GM23338 (cell line): Measurements from ENCODE around the gene LCN12. TPM values are rescaled to one million over a fixed set of nuclear protein-coding genes. Genes with fewer than 3 reads are reported as not detected.

Experiments
- ATAC-seq: fragments of 200-7000 bp; cut with Tn5 transposase; 3 replicates; pipeline ENCODE4 v1.9.1; 2020
- DNase-seq: peaks from one replicate; pipeline ENCODE4 v3.0.0-alpha.2; 2015; ENCODE audit warnings: low spot score
- H2AFZ ChIP-seq: fragments of 200-600 bp; sonication (generic); 2 replicates; pipeline ENCODE4 v1.8.0; 2016; ENCODE audit warnings: antibody characterized with exemption, mild to moderate bottlenecking, moderate library complexity
- H3F3A ChIP-seq: fragments of 200-600 bp; sonication (generic); replicated peaks from 2 replicates; pipeline ENCODE4 v1.8.0; 2017; ENCODE audit warnings: antibody characterized with exemption, mixed run types, low read depth
- H3K27ac ChIP-seq: fragments of 200-600 bp; sonication (generic); 2 replicates; pipeline ENCODE4 v1.6.1; 2016; ENCODE audit warnings: low read depth
- H3K27me3 ChIP-seq: fragments of 200-600 bp; sonication (generic); 2 replicates; pipeline ENCODE4 v1.8.0; 2016; ENCODE audit warnings: mild to moderate bottlenecking, mixed run types, moderate library complexity; ENCODE audit not compliant: insufficient read depth
- H3K36me3 ChIP-seq: fragments of 200-600 bp; sonication (generic); 2 replicates; pipeline ENCODE4 v1.8.0; 2016; ENCODE audit warnings: mild to moderate bottlenecking; ENCODE audit not compliant: insufficient read depth
- H3K4me1 ChIP-seq: fragments of 200-600 bp; sonication (generic); 2 replicates; pipeline ENCODE4 v1.8.0; 2016; ENCODE audit warnings: mild to moderate bottlenecking, moderate library complexity; ENCODE audit not compliant: insufficient read depth
- H3K4me2 ChIP-seq: fragments of 200-600 bp; sonication (generic); 2 replicates; pipeline ENCODE4 v1.7.1; 2017; ENCODE audit warnings: mixed run types
- H3K4me3 ChIP-seq: fragments of 200-600 bp; sonication (generic); 2 replicates; pipeline ENCODE4 v1.6.1; 2016; ENCODE audit warnings: mixed run types
- H3K79me2 ChIP-seq: fragments of 200-600 bp; sonication (generic); replicated peaks from 2 replicates; pipeline ENCODE4 v1.8.0; 2017; ENCODE audit warnings: mild to moderate bottlenecking; ENCODE audit not compliant: insufficient read depth
- H3K9me2 ChIP-seq: fragments of 200-600 bp; sonication (generic); 2 replicates; pipeline ENCODE4 v1.8.0; 2017; ENCODE audit not compliant: insufficient read depth
- H4K20me1 ChIP-seq: fragments of 200-600 bp; sonication (generic); replicated peaks from 2 replicates; pipeline ENCODE4 v1.8.0; 2017; ENCODE audit warnings: mild to moderate bottlenecking; ENCODE audit not compliant: insufficient read depth
- H3K27ac Mint-ChIP-seq: 2 replicates; pipeline ENCODE4 v1.8.0; 2020; ENCODE audit warnings: inconsistent platforms, mild to moderate bottlenecking, moderate library complexity, mixed read lengths
- H3K27me3 Mint-ChIP-seq: 3 replicates; pipeline ENCODE4 v1.8.0; 2022; ENCODE audit warnings: low read depth, mild to moderate bottlenecking, moderate library complexity, mixed read lengths, inconsistent platforms; ENCODE audit not compliant: insufficient read depth, poor library complexity
- H3K36me3 Mint-ChIP-seq: 3 replicates; pipeline ENCODE4 v1.8.0; 2021; ENCODE audit warnings: low read depth, mild to moderate bottlenecking, inconsistent platforms, moderate library complexity, mixed read lengths
- H3K4me1 Mint-ChIP-seq: 3 replicates; pipeline ENCODE4 v1.8.0; 2020; ENCODE audit warnings: mild to moderate bottlenecking, inconsistent platforms, mixed read lengths
- H3K4me3 Mint-ChIP-seq: 3 replicates; pipeline ENCODE4 v1.8.0; 2021; ENCODE audit warnings: moderate library complexity, mild to moderate bottlenecking, inconsistent platforms, mixed read lengths
- H3K9me3 Mint-ChIP-seq: 3 replicates; pipeline ENCODE4 v1.8.0; 2020; ENCODE audit warnings: moderate library complexity, mild to moderate bottlenecking, inconsistent platforms, mixed read lengths
- EZH2phosphoT487 ChIP-seq: fragments of 200-600 bp; sonication (generic); IDR thresholded peaks from one replicate; pipeline ENCODE4 v1.8.1; 2018; ENCODE audit warnings: antibody characterized with exemption; ENCODE audit not compliant: unreplicated experiment
- NANOG ChIP-seq: IDR thresholded peaks from 2 replicates; pipeline ENCODE4 v1.6.1; 2016; ENCODE audit warnings: antibody characterized with exemption, borderline replicate concordance
- POLR2AphosphoS5 ChIP-seq: IDR thresholded peaks from 2 replicates; pipeline ENCODE4 v1.6.1; 2016; ENCODE audit warnings: antibody characterized with exemption, low read depth
- STAT1 ChIP-seq: IDR thresholded peaks from one replicate; pipeline ENCODE4 v1.6.1; 2016; ENCODE audit warnings: antibody characterized with exemption; ENCODE audit not compliant: unreplicated experiment
- ZNF114 ChIP-seq: fragments of 250-450 bp; sonication (Bioruptor Pico); IDR thresholded peaks from 2 replicates; pipeline ENCODE4 v1.5.0; 2020; ENCODE audit warnings: mild to moderate bottlenecking, moderate library complexity
- ZNF331 ChIP-seq: fragments of 250-450 bp; sonication (Bioruptor Pico); IDR thresholded peaks from 2 replicates; pipeline ENCODE4 v1.5.0; 2020; ENCODE audit warnings: low read depth, mild to moderate bottlenecking, moderate library complexity
- ZNF462 ChIP-seq: fragments of 250-450 bp; sonication (Bioruptor Pico); IDR thresholded peaks from 2 replicates; pipeline ENCODE4 v1.5.0; 2020; ENCODE audit warnings: mild to moderate bottlenecking, moderate library complexity
- polyA plus RNA-seq: library from polyadenylated mRNA; unstranded; fragments of >200 nt; fragmentation: Nextera tagmentation; extraction: Ambion mirVana; gene quantifications from 2 replicates; pipeline ENCODE4 v1.2.1, GENCODE V29; 2016
- total RNA-seq: library from RNA; depleted of rRNA; stranded (reverse); fragments of >200 nt; shearing (Covaris generic); gene quantifications from 2 replicates; pipeline ENCODE4 v1.2.3, GENCODE V29; 2014
- TF ChIP-seq, protein P1 (sequence below): IDR thresholded peaks from 2 replicates; pipeline ENCODE4 v1.6.1; 2016; ENCODE audit warnings: antibody characterized with exemption

LCN12 gene
- total and polyA plus RNA-seq, 2 experiments from 2014 or later, result 0.39 to 0.69 TPM

- no peak for TF ChIP-seq ZNF462 (CRISPR knock-in tag)
- TF ChIP-seq EZH2phosphoT487, result no peak
- TF ChIP-seq ZNF331 (CRISPR knock-in tag), result no peak
These were observed 9.4 kb downstream of the LCN12 start (continued) for GRCh38 chr9:136961279-136962065.

DNA sequence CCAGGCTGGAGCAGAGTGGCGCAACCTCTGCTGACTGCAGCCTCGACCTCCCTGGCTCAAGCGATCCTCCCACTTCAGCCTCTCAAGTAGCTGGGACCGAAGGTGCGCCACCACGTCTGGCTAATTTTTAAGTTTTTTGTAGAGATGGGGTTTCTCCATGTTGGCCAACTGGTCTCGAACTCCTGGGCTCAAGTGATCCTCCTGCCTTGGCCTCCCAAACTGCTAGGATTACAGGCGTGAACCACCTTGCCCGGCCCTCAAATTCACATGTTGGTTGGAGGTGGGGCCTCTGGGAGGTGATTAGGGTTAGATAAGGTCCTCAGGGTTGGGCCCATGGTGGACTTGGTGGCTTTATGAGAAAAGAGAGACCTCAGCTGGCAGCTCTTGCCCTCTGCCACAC lies 10.1 kb downstream of the LCN12 start:
- H3K27ac ChIP-seq, result no peak overlapping the region
- H3K4me2 ChIP-seq, result no peak overlapping the region
- Mint-ChIP-seq H3K4me3 (no peak overlapping the region), H3K4me1 (peaks cover 9% of the 10 kb centered on the region), H3K36me3 (no peaks in the 10 kb centered on the region), H3K27ac (no peak overlapping the region), H3K27me3 (peaks cover 7% of the 10 kb centered on the region), H3K9me3 (no peaks in the 10 kb centered on the region; the same call in 2 of the 3 replicates)
- no peak overlapping the region for H2AFZ ChIP-seq
- H3K9me2 ChIP-seq, result no peaks in the 10 kb centered on the region
- H3K79me2 ChIP-seq, result no peaks in the 10 kb centered on the region
- H3K4me1 ChIP-seq, result peaks cover 9% of the 10 kb centered on the region
- no peak for DNase-seq
- no peaks in the 10 kb centered on the region for H4K20me1 ChIP-seq
- no peak overlapping the region for H3K4me3 ChIP-seq
- no peaks in the 10 kb centered on the region for H3K36me3 ChIP-seq
- H3K27me3 ChIP-seq, result no peaks in the 10 kb centered on the region
- no peak for ATAC-seq
- no peaks in the 10 kb centered on the region for H3F3A ChIP-seq
- TF ChIP-seq, protein P1, sequence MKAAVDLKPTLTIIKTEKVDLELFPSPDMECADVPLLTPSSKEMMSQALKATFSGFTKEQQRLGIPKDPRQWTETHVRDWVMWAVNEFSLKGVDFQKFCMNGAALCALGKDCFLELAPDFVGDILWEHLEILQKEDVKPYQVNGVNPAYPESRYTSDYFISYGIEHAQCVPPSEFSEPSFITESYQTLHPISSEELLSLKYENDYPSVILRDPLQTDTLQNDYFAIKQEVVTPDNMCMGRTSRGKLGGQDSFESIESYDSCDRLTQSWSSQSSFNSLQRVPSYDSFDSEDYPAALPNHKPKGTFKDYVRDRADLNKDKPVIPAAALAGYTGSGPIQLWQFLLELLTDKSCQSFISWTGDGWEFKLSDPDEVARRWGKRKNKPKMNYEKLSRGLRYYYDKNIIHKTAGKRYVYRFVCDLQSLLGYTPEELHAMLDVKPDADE, result no peak
- TF ChIP-seq ZNF331 (CRISPR knock-in tag), result no peak
- TF ChIP-seq NANOG, result no peak
- TF ChIP-seq ZNF462 (CRISPR knock-in tag), result no peak
- TF ChIP-seq POLR2AphosphoS5, result no peak
- no peak for TF ChIP-seq ZNF114 (CRISPR knock-in tag)
- TF ChIP-seq STAT1, result no peak
